Right lobe of liver (tissue), 6 donors: Measurements from ENCODE around the gene ZNF763. TPM values are rescaled to one million over a fixed set of nuclear protein-coding genes. Genes with fewer than 3 reads are reported as not detected.

Experiments used
- ATAC-seq, 4 donors: fragments of 200-7000 bp; cut with Tn5 transposase; one replicate each; pipeline ENCODE4 v1.9.1; 2020; ENCODE audit warnings: mild to moderate bottlenecking in 4 of 4, moderate library complexity in 4 of 4
- DNase-seq, 3 donors: peaks; one replicate each; pipeline ENCODE4 v3.0.0-alpha.2; 2020
- H3K27ac ChIP-seq, 3 donors: fragments of 200-600 bp; one replicate each; pipeline ENCODE4 v1.8.0; 2022
- H3K27me3 ChIP-seq, 2 donors: fragments of 200-600 bp; one replicate each; pipeline ENCODE4 v1.8.0; 2022
- H3K36me3 ChIP-seq, 4 donors: fragments of 200-600 bp; sonication (generic) in 1 of 4; one replicate each; pipeline versions ENCODE4 v1.5.1 to v1.8.0; 2017 to 2022; ENCODE audit warnings: control low read depth in 1 of 4
- H3K4me1 ChIP-seq, 4 donors: fragments of 200-600 bp; sonication (generic) in 1 of 4; one replicate each; pipeline versions ENCODE4 v1.5.1 to v1.8.0; 2017 to 2022; ENCODE audit warnings: control low read depth in 1 of 4
- H3K4me3 ChIP-seq, 3 donors: fragments of 200-600 bp; one replicate each; pipeline ENCODE4 v1.8.0; 2022
- H3K9me3 ChIP-seq, 4 donors: fragments of 200-600 bp; sonication (generic) in 1 of 4; one replicate each; pipeline versions ENCODE4 v1.5.1 to v1.8.0; 2017 to 2022; ENCODE audit warnings: control low read depth in 1 of 4
- CTCF ChIP-seq, 4 donors: fragments of 200-600 bp in 3 of 4; fragments of 450-650 bp in 1 of 4; IDR thresholded peaks; one replicate each; pipeline versions ENCODE4 v1.5.1 to v1.8.0; 2016 to 2022; ENCODE audit warnings: antibody characterized with exemption in 4 of 4, mild to moderate bottlenecking in 2 of 4
- POLR2A ChIP-seq: fragments of 450-650 bp; IDR thresholded peaks from one replicate; pipeline ENCODE4 v1.6.1; 2017; ENCODE audit warnings: antibody characterized with exemption, mild to moderate bottlenecking
- WGBS: methylation state at CpG from one replicate; pipeline ENCODE4 v1.1.6; 2018; ENCODE audit warnings: low coverage, low lambda C conversion rate; ENCODE audit not compliant: insufficient coverage; ENCODE audit errors: missing lambda C conversion rate; 5-methylcytosine and 5-hydroxymethylcytosine counted together
- intact Hi-C, 2 donors: fragments of 100-400 bp; cut with DNase I; formaldehyde crosslinking; loops; one replicate each; pipeline versions ENCODE4 v1.11.2 to v1.14.1; 2022
- total RNA-seq, 6 experiments: library from RNA; depleted of rRNA in 2 of 6; stranded (reverse); fragments of >200 nt in 2 of 6; fragmentation: NEBNext Ultra II Directional in 3 of 6; extraction: Animal tissue kit (Norgen Biotek cat#: 25700) in 3 of 6; gene quantifications; one replicate each; pipeline versions ENCODE4 v1.1.0 to v1.2.4, GENCODE V29; 2016 to 2023
- donor health status: DM: no; HTN: yes; CAD: no.
- donor health status: DM: no; HTN: no; CAD: no.
- donor health status: DM: no; HTN: no; CAD: no.
- donor health status: DM: no; HTN: yes; CAD: no.
- donor health status: DM: no; HTN: yes; CAD: no.

Gene ZNF763
- total RNA-seq, 6 experiments from 2014 or later: 0.25 to 2.6 (median 0.70) TPM

DNA sequence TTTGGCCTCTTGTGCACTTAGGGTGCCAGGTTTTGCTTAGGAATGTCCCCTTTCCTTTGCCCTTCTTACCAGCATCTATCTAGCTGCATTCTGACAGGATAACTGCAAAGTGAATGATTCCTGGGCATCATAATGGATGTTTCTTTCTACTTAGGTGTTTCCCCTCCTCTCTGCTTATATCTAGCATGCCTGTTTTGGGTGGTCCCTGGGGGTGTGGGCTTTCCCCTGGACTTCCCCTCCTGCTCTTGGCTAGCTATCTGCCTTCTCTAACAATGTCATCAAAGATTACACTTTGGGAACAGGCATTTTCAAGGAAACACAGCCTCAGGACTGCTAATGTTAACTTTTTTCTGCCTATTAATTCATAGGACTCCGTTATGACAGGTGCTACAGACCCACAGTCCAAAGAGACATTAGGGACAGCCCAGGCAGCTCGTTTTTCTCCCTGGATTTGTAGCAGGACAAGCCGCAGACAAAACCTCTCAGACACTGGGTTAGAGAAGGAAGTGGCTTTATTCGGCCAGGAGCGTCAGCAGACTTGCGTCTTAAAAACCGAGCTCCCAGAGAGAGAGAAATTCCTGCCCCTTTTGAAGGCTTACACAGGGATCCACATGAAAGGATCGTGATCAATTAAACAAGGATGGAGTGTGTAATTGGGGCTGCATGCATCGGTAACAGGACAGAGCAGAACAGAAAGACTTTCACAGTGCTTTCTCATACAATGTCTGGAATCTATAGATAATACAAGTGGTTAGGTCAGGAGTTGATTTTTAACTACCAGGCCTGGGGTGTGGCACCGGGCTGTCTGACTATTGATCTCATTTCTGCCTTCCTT lies 22.6 kb upstream of the ZNF763 start:
- TF ChIP-seq POLR2A (no peak), CTCF (IDR thresholded peaks at IDR 0.05) (no peak)
- H3K9me3 ChIP-seq: peaks cover 4 to 46% (median 17%) of the 10 kb centered on the region in 4 donors
- no peaks in the 10 kb centered on the region for H3K4me1 ChIP-seq
- H3K27ac ChIP-seq: no peak overlapping the region
- DNase-seq (no peak), ATAC-seq (no peak)
- H3K4me3 ChIP-seq: no peak overlapping the region
- WGBS: 98% methylated on average over 4 of the region's 10 CpGs
- intact Hi-C loops: no loop called here
- no peaks in the 10 kb centered on the region for H3K27me3 ChIP-seq
- peaks cover 0 to 38% (median 4%) of the 10 kb centered on the region in 4 donors for H3K36me3 ChIP-seq

GRCh38 chr19:11942843-11943108 lies 22.1 kb upstream of the ZNF763 start:
- no peak for DNase-seq
- TF ChIP-seq CTCF (IDR thresholded peaks at IDR 0.05) (no peak), POLR2A (no peak)
- intact Hi-C loops: no loop called here
- Histone ChIP-seq H3K9me3 (peaks cover 4 to 49% (median 19%) of the 10 kb centered on the region in 4 donors), H3K4me1 (no peaks in the 10 kb centered on the region), H3K4me3 (no peak overlapping the region), H3K36me3 (peaks cover 0 to 43% (median 10%) of the 10 kb centered on the region in 4 donors), H3K27me3 (no peaks in the 10 kb centered on the region), H3K27ac (no peak overlapping the region)
- no peak for ATAC-seq

DNA sequence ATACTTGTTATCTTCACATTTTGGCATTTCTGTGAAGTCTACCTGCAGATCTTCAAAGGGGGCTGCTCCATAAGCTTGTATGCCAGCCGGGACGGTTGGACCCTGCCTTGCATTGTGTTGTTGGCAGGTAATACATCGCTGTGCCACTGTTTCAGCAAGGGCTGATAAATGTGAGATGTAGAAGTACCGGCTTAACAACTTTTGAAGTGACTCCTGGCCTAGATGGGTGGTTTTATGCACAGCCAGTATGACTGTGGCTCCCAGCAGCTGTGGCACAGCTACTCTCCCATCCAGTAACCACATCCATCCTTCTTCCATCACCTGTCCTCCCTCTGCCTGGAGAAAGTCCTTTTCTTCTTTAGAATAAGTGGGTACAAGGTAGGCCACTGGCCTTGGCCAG lies 20.2 kb upstream of the ZNF763 start:
- Histone ChIP-seq H3K4me1 (no peaks in the 10 kb centered on the region), H3K4me3 (no peak overlapping the region), H3K27me3 (no peaks in the 10 kb centered on the region), H3K27ac (no peak overlapping the region), H3K36me3 (peaks cover 0 to 58% (median 18%) of the 10 kb centered on the region in 4 donors), H3K9me3 (peaks cover 4 to 62% (median 26%) of the 10 kb centered on the region in 4 donors)
- WGBS: 100% methylated on average over 2 of the region's 4 CpGs
- no peak for TF ChIP-seq CTCF (IDR thresholded peaks at IDR 0.05)
- no peak for TF ChIP-seq POLR2A
- intact Hi-C loops: no loop called here
- DNase-seq (no peak), ATAC-seq (no peak)

DNA sequence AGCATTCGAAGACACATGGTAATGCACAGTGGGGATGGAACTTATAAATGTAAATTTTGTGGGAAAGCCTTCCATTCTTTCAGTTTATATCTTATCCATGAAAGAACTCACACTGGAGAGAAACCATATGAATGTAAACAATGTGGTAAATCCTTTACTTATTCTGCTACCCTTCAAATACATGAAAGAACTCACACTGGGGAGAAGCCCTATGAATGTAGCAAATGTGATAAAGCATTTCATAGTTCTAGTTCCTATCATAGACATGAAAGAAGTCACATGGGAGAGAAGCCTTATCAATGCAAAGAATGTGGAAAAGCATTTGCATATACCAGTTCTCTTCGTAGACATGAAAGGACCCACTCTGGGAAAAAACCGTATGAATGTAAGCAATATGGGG lies 16.2 kb upstream of the ZNF763 start:
- H3K4me1 ChIP-seq: no peaks in the 10 kb centered on the region
- DNase-seq: no peak
- H3K9me3 ChIP-seq: peaks cover 12 to 76% (median 44%) of the 10 kb centered on the region in 4 donors
- no peak overlapping the region for H3K27ac ChIP-seq
- H3K4me3 ChIP-seq: no peak overlapping the region
- ATAC-seq: no peak
- H3K27me3 ChIP-seq: no peaks in the 10 kb centered on the region
- no peak for TF ChIP-seq CTCF (IDR thresholded peaks at IDR 0.05)
- TF ChIP-seq POLR2A: no peak
- WGBS: 98% methylated on average over 3 of the region's 3 CpGs
- H3K36me3 ChIP-seq: peaks cover 0 to 40% (median 18%) of the 10 kb centered on the region in 4 donors
- intact Hi-C loops: no loop called here
